Hepatocyte (in vitro differentiated cells): ENCODE measurements around the gene GLRX2.

ENCODE experiments used
- CTCF ChIP-seq: fragments of 200-600 bp; sonication (generic); IDR thresholded peaks from 2 replicates; pipeline ENCODE4 v1.5.1; 2016; ENCODE audit warnings: antibody characterized with exemption, mild to moderate bottlenecking; ENCODE audit not compliant: poor library complexity
- EZH2 ChIP-seq: fragments of 200-600 bp; sonication (generic); IDR thresholded peaks from 2 replicates; pipeline ENCODE4 v1.6.1; 2016; ENCODE audit warnings: antibody characterized with exemption, mild to moderate bottlenecking, borderline replicate concordance
- EZH2phosphoT487 ChIP-seq: fragments of 200-600 bp; sonication (generic); IDR thresholded peaks from one replicate; pipeline ENCODE4 v1.6.1; 2018; ENCODE audit warnings: antibody characterized with exemption, mild to moderate bottlenecking, low read depth, moderate library complexity; ENCODE audit not compliant: unreplicated experiment, severe bottlenecking

DNA sequence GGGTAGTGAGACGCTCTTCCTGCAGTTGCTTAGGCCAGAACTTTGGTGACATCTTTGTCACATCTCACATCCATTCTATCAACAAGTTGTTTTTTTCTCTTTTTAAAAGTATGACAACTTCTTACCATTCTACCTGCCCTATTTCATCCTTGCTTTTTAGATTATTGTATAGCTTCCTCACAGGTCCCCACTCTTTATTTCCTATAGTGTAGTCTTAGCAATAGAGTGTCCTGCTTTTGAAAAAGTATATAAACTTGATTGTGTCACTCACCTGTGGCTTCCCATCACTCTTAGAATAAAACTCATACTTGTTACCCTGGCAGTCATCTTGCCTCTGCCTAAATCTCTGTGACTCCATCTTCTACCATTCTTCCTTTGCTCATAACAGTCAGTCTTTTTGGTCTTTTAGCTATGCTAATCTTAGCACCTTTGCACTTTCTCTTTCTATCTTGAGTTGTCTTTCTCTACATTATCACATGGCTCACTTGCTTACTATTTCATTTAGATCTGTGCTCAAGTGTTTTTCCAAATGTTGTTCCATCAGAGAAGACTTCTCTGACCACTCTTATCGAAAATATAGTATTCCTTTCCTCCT lies 26.1 kb upstream of the GLRX2 start:
- TF ChIP-seq CTCF (no peak), EZH2 (no peak), EZH2phosphoT487 (no peak)
